Measurements from ENCODE around the gene ACD.

Gene ACD

GRCh38 chr16:67661886-67662652 lies 2.0 kb upstream of the ACD start:
- no peak for DNase-seq (ENCODE audit: low read depth)

GRCh38 chr16:67661101-67661761 lies 1.2 kb upstream of the ACD start:
- no peak for DNase-seq (ENCODE audit: low read depth)

- DNase-seq (ENCODE audit: low read depth) = peak; percentile 92
Observed at GRCh38 chr16:67660564-67661028, 536 bp upstream of the ACD start, which contains the start of gene PARD6A. TSS of gene PARD6A (plus strand) at chr16:67660960. CDS start at chr16:67661039, 79 bp downstream.

DNA sequence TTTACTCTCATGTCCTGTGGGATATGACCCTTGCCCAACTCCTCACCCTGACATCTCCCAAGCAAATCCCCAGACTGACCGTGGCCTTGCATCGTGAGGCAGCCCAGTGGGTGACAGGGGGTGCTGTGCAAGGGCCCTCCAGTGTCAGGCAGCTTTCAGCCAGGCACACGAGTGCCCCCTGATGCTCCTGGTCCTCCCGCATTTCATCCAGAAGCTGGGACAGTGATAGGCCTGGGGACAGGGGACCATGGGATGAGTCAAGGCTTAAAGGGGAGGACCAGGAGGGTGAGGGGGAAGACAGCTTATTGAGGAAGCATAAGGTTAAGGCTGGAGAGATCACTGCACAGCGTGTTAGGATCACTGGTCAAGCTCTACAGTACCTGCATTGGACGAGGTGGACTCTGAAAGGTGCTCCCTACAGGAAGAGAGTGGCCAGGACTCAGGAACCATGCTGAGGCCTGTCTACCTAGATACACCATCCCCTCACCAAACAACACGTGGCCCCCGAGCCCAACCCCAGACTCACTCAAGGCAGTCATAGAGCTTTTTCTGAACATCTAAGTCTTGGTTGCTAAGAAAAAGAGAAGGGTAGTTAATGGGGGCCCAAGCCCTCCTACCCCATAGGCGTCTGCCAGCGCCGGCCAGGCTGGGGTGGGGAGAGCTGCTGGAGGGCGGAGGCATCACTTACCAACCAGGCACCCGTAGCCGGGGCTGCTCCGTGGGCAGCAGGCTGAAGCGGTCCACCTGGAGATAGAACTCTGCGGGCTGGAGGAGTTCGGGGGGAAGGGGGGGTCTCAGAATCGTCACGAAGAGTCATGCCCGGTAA lies 998 bp downstream of the ACD start:
- no peak for DNase-seq (ENCODE audit: low read depth)

- DNase-seq (ENCODE audit: low read depth) = no peak
Observed at GRCh38 chr16:67657751-67658518, 2.1 kb downstream of the ACD start.

DNA sequence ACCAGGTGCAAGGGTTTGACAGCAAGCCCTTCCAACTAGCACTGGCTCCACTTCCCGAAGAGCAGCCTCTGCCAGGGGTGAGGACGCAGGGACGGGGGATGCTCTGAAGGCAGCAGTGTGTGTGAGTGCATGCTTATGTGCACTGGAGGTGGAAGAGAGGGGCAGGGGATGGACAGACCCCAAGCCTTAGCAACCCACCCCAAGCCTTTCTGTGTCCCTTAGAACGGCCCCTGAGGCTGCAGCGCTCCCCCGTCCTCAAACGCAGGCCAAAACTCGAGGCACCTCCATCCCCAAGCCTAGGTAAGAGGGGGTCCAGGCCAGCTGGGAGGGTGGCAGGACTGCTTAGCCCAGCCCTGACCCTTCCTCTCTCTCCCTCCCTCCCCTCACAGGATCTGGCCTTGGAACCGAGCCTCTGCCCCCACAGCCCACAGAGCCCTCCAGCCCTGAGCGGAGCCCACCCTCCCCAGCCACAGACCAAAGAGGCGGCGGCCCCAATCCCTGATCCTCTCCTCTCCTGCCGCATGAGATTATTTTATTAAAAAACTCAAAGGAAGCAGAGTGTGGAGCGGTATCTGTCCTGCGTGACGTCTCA lies 2.9 kb downstream of the ACD start:
- no peak for DNase-seq (ENCODE audit: low read depth)

DNA sequence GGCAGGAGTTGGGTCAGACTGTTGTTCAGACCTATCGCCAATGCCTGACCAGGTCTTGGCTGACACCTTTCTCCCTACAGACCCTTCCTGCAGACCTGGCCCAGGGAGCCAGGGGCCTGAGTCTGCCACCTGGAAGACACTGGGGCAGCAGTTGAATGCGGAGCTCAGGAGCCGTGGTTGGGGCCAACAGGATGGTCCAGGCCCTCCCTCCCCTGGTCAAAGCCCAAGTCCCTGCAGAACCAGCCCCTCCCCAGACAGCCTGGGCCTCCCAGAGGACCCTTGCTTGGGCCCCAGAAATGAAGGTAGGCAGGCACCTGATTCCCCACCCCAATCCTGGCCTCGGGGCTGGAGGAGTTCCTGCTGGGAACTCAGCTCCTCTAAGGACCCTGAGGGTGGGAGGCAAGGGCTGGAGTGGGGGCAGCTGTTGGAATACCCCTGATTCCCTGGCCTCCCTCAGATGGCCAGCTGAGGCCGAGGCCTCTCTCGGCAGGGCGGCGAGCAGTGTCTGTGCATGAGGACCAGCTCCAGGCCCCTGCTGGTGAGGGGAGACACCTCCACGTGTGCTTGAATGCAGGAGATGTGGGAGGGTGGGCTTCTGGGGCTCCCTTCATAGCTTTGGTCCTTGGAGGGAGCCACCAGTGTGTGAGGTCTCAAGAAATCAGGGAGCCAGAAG lies 3.6 kb downstream of the ACD start:
- no peak for DNase-seq (ENCODE audit: low read depth)

DNA sequence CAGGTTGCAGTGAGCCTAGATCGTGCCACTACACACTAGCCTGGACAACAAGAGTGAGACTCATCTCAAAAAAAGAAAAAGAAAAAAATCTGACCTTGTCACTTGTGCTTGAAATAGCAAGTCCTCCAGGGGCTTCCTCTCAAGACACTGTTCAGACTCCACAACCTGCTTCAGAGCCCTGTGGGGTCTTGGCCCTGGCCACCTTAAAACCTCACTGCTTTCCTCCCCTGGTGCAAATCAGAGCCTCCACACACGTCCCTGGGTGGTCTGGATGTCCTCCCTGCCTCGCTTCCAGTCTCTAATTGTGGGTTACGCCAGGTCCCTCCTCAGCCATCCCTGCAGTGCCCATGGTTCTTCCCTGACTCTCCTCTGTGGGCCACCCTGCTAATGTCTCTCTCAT lies 4.7 kb downstream of the ACD start:
- no peak for DNase-seq (ENCODE audit: low read depth)

GRCh38 chr16:67654403-67654911 lies 5.6 kb downstream of the ACD start:
- DNase-seq (ENCODE audit: low read depth) = no peak

- DNase-seq (ENCODE audit: low read depth) = no peak
Observed at GRCh38 chr16:67653789-67654402, 6.2 kb downstream of the ACD start.

GRCh38 chr16:67653128-67653788 lies 6.8 kb downstream of the ACD start:
- no peak for DNase-seq (ENCODE audit: low read depth)

GRCh38 chr16:67652578-67653127 lies 7.4 kb downstream of the ACD start:
- no peak for DNase-seq (ENCODE audit: low read depth)

- DNase-seq (ENCODE audit: low read depth) = no peak
Observed at GRCh38 chr16:67651847-67652246, 8.2 kb downstream of the ACD start.

DNA sequence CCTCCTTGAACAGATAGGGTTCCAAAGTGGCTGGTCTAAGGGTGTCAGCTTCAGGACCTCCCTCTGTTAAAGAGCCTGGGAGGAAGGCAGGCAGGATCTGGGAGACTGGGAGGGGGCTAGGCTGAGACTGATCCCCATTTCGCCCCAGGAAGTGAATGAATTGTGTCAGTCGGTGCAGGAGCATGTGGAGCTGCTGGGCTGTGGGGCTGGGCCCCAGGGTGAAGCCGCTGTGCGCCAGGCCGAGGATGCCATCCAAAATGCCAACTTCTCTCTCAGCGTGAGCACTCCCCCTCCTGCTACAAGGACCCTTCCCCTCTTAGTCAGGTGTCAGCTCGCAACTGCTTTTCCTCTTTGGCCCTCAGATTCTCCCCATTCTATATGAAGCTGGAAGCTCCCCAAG lies 9.0 kb downstream of the ACD start:
- no peak for DNase-seq (ENCODE audit: low read depth)

DNA sequence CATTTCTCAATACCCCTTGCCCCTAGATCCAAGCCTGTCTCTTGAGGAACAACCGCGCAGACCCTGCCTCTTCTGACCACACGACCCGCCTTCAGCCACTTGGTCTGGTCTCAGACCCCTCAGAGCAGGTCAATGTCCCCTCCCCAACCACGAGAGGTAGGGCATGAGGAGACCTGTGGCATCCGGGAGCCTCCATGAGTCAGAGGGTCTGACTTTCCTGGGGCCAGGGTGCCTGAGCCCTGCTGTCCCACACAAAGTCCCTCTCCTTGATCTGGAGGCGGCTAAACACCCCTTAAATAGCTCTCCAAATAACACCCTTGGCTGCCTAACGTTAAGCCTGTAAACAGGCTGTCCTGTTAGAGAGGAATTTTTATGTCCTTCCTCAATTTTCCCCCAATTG lies 10.0 kb downstream of the ACD start:
- no peak for DNase-seq (ENCODE audit: low read depth)

GRCh38 chr16:67649494-67649931 lies 10.5 kb downstream of the ACD start:
- DNase-seq (ENCODE audit: low read depth) = no peak

GRCh38 chr16:67648764-67649407 lies 11.2 kb downstream of the ACD start:
- no peak for DNase-seq (ENCODE audit: low read depth)

- DNase-seq (ENCODE audit: low read depth) = no peak
Observed at GRCh38 chr16:67648088-67648763, 11.8 kb downstream of the ACD start.

Measured in activated T-helper 1 cell treated with Interleukin-2 at 50 U/mL for 16 hours (primary cell).